ENCODE results near the gene ZNF689. TPM values are rescaled to one million over a fixed set of nuclear protein-coding genes. Genes with fewer than 3 reads are reported as not detected.

ZNF689 gene
- total and polyA plus RNA-seq, 2 of the 13 experiments (the other 11 are each of a cell fraction or from before 2014, with no cell fraction given): 9.7 to 19.5 TPM

DNA sequence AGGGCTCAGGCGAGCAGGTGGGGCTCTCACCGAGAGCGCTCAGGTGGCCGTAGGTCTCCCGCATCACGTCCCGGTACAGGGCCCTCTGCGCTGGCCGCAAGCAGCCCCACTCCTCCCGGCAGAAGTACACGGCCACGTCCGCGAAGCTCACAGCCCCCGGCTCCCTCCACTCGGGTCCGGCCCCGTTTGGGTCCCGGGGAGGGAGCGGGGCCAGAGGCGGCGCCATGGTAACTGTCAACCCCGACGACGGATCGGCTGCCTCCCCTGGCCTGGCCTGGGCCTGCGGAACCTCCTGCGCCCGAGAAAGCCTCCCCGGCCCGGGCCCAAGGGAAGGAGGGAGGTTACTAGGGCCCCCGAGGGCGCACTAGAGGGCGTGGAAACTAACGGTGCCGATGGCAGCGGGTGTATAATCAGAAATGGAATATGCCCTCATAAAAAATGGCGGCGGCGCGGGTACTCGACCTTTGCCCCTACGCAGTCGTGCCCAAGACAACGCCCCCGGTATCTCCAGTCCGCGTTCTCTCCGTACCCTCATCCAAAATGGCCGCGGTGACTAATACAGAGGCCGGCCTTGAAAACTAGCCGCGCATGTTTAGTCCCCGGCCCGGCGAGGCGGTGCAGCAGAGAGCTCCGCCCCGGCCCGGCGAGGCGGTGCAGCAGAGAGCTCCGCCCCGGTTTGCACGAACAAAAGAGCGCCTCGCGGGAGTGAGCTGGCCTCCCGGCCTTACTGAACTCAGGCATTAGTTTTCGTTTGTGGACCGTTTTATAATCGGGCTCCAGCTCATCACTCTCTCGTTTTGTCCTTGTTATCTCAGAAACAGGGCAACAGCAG, 52.0 kb downstream of the ZNF689 start, which contains the start of gene ZNF764 (continued):
- TF ChIP-seq, protein P1, sequence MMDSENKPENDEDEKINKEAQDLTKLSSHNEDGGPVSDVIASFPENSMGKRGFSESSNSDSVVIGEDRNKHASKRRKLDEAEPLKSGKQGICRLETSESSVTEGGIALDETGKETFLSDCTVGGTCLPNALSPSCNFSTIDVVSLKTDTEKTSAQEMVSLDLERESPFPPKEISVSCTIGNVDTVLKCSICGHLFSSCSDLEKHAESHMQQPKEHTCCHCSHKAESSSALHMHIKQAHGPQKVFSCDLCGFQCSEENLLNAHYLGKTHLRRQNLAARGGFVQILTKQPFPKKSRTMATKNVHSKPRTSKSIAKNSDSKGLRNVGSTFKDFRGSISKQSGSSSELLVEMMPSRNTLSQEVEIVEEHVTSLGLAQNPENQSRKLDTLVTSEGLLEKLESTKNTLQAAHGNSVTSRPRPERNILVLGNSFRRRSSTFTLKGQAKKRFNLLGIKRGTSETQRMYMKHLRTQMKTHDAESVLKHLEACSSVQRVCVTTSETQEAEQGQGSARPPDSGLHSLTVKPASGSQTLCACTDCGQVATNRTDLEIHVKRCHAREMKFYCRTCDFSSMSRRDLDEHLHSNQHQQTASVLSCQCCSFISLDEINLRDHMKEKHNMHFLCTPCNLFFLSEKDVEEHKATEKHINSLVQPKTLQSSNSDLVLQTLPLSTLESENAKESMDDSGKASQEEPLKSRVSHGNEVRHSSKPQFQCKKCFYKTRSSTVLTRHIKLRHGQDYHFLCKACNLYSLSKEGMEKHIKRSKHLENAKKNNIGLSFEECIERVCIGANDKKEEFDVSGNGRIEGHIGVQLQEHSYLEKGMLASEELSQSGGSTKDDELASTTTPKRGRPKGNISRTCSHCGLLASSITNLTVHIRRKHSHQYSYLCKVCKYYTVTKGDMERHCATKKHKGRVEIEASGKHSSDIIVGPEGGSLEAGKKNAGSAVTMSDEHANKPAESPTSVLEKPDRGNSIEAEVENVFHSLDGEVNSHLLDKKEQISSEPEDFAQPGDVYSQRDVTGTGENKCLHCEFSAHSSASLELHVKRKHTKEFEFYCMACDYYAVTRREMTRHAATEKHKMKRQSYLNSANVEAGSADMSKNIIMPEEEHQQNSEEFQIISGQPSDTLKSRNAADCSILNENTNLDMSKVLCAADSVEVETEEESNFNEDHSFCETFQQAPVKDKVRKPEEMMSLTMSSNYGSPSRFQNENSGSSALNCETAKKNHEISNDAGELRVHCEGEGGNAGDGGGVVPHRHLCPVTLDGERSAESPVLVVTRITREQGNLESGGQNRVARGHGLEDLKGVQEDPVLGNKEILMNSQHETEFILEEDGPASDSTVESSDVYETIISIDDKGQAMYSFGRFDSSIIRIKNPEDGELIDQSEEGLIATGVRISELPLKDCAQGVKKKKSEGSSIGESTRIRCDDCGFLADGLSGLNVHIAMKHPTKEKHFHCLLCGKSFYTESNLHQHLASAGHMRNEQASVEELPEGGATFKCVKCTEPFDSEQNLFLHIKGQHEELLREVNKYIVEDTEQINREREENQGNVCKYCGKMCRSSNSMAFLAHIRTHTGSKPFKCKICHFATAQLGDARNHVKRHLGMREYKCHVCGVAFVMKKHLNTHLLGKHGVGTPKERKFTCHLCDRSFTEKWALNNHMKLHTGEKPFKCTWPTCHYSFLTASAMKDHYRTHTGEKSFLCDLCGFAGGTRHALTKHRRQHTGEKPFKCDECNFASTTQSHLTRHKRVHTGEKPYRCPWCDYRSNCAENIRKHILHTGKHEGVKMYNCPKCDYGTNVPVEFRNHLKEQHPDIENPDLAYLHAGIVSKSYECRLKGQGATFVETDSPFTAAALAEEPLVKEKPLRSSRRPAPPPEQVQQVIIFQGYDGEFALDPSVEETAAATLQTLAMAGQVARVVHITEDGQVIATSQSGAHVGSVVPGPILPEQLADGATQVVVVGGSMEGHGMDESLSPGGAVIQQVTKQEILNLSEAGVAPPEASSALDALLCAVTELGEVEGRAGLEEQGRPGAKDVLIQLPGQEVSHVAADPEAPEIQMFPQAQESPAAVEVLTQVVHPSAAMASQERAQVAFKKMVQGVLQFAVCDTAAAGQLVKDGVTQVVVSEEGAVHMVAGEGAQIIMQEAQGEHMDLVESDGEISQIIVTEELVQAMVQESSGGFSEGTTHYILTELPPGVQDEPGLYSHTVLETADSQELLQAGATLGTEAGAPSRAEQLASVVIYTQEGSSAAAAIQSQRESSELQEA (CRISPR knock-in tag; IDR thresholded peaks at IDR 0.05; ENCODE audit: not compliant biosample characterization): peak; percentile 57
- TF ChIP-seq ZNF570 (CRISPR knock-in tag; IDR thresholded peaks at IDR 0.05; ENCODE audit: borderline replicate concordance) (0 out of 2 replicates have a peak, but pooled peaks have one; percentile 69), ZNF138 (CRISPR knock-in tag; IDR thresholded peaks at IDR 0.05; ENCODE audit: low read depth) (0 out of 2 replicates have a peak, but pooled peaks have one; percentile 42), ZNF619 (CRISPR knock-in tag; IDR thresholded peaks at IDR 0.05) (peak; percentile 86; the same call in 1 of the 2 replicates), HOXD1 (CRISPR knock-in tag; IDR thresholded peaks at IDR 0.05) (peak; percentile 48; the same call in 1 of the 2 replicates), ZNF589 (CRISPR knock-in tag; conservative IDR thresholded peaks at IDR 0.05) (peak; percentile 92; the same call in 1 of the 2 replicates), NR2F1 (CRISPR knock-in tag; IDR thresholded peaks at IDR 0.05) (peak; percentile 62 to 91), DMAP1 (CRISPR knock-in tag; IDR thresholded peaks at IDR 0.05) (peak; percentile 92), ZNF383 (CRISPR knock-in tag; IDR thresholded peaks at IDR 0.05; ENCODE audit: borderline replicate concordance) (no peak), FOXK2 (IDR thresholded peaks at IDR 0.05) (peak; percentile 72; the same call in 1 of the 2 replicates), TBL1XR1 (IDR thresholded peaks at IDR 0.05; ENCODE audit: borderline replicate concordance, low read length, partially characterized antibody) (no peak), HNF4G (IDR thresholded peaks at IDR 0.05; ENCODE audit: borderline replicate concordance, low read depth, low read length) (peak; percentile 97), HNF4G (CRISPR knock-in tag; IDR thresholded peaks at IDR 0.05; ENCODE audit: borderline replicate concordance, low read depth) (peak; percentile 85), EEA1 (CRISPR knock-in tag; IDR thresholded peaks at IDR 0.05; ENCODE audit: borderline replicate concordance) (peak; percentile 39; the same call in 1 of the 2 replicates), ZNF337 (CRISPR knock-in tag; IDR thresholded peaks at IDR 0.05; ENCODE audit: borderline replicate concordance, low read depth) (no peak; the same call in 1 of the 2 replicates), KLF9 (CRISPR knock-in tag; IDR thresholded peaks at IDR 0.05; ENCODE audit: low read depth) (no peak; the same call in 1 of the 2 replicates), ZNF713 (CRISPR knock-in tag; IDR thresholded peaks at IDR 0.05) (peak; percentile 85; the same call in 1 of the 2 replicates), IRX3 (CRISPR knock-in tag; IDR thresholded peaks at IDR 0.05; ENCODE audit: borderline replicate concordance, low read depth) (no peak; the same call in 1 of the 2 replicates), ZMYM3 (CRISPR knock-in tag; IDR thresholded peaks at IDR 0.05) (no peak), JUN (CRISPR knock-in tag; IDR thresholded peaks at IDR 0.05) (peak; percentile 28; the same call in 1 of the 2 replicates)
- TF ChIP-seq, protein P2, sequence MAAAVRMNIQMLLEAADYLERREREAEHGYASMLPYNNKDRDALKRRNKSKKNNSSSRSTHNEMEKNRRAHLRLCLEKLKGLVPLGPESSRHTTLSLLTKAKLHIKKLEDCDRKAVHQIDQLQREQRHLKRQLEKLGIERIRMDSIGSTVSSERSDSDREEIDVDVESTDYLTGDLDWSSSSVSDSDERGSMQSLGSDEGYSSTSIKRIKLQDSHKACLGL (CRISPR knock-in tag; IDR thresholded peaks at IDR 0.05): peak; percentile 93

Data from HepG2 (cell line).